SK-N-SH (cell line): ENCODE results near the gene AMFR. TPM values are rescaled to one million over a fixed set of nuclear protein-coding genes. Genes with fewer than 3 reads are reported as not detected.

Experiments used
- CTCF ChIA-PET: fragments of 300-600, 350-600 bp; formaldehyde crosslinking; extraction: SDS; loops from one replicate; lab custom pipeline; 2021; lab: Yijun Ruan, JAX
- POLR2A ChIA-PET: fragments of 350-600 bp; sonication (Branson Sonifier 250); formaldehyde crosslinking; extraction: SDS; loops from one replicate; lab custom pipeline; 2020; ENCODE audit warnings: antibody characterized with exemption, inconsistent platforms; lab: Yijun Ruan, JAX
- DNase-seq: peaks from one replicate; pipeline ENCODE4 v3.0.0; 2012
- H2AFZ ChIP-seq: fragments of 200-600 bp; sonication (generic); 2 replicates; pipeline ENCODE4 v1.8.1; 2016; ENCODE audit warnings: antibody characterized with exemption, mild to moderate bottlenecking, low read depth
- H3F3A ChIP-seq: fragments of 200-600 bp; sonication (generic); replicated peaks from 2 replicates; pipeline ENCODE3; 2016; ENCODE audit warnings: antibody characterized with exemption, mild to moderate bottlenecking; ENCODE audit not compliant: insufficient read depth
- H3K27ac ChIP-seq, 2 experiments: fragments of 200-500 bp in 1 of 2; fragments of 200-600 bp in 1 of 2; sonication (Bioruptor generic) in 1 of 2; sonication (generic), shearing (Covaris generic) in 1 of 2; 2 replicates each; pipeline versions ENCODE4 v1.5.1 to v1.6.1; 2014 to 2016; ENCODE audit warnings: low read depth in 2 of 2, inconsistent platforms in 1 of 2, low read length in 1 of 2, mild to moderate bottlenecking in 1 of 2, mixed read lengths in 1 of 2
- H3K27me3 ChIP-seq: fragments of 200-600 bp; sonication (generic), shearing (Covaris generic); 2 replicates; pipeline ENCODE4 v1.6.1; 2016; ENCODE audit warnings: mixed run types; ENCODE audit not compliant: insufficient read depth
- H3K36me3 ChIP-seq, 2 experiments: fragments of 200-500 bp in 1 of 2; fragments of 200-600 bp in 1 of 2; sonication (Bioruptor generic) in 1 of 2; sonication (generic) in 1 of 2; replicated peaks in 1 of 2; 2 replicates each; pipeline versions ENCODE3 to v1.5.1; 2014 to 2016; ENCODE audit warnings: low read length in 1 of 2, mild to moderate bottlenecking in 1 of 2; ENCODE audit not compliant: insufficient read depth in 2 of 2, control insufficient read depth in 1 of 2
- H3K4me1 ChIP-seq, 2 experiments: fragments of 200-500 bp in 1 of 2; fragments of 200-600 bp in 1 of 2; sonication (Bioruptor generic) in 1 of 2; sonication (generic), shearing (Covaris generic) in 1 of 2; 2 replicates each; pipeline versions ENCODE4 v1.5.1 to v1.6.1; 2014 to 2016; ENCODE audit warnings: low read depth in 1 of 2, low read length in 1 of 2, mixed run types in 1 of 2; ENCODE audit not compliant: insufficient read depth in 2 of 2, control insufficient read depth in 1 of 2
- H3K4me2 ChIP-seq: fragments of 200-600 bp; sonication (generic), shearing (Covaris generic); 2 replicates; pipeline ENCODE4 v1.6.1; 2017; ENCODE audit warnings: mixed run types
- H3K4me3 ChIP-seq, 2 experiments: fragments of 200-500 bp in 1 of 2; fragments of 200-600 bp in 1 of 2; sonication (Bioruptor generic) in 1 of 2; sonication (generic), shearing (Covaris generic) in 1 of 2; 2 replicates each; pipeline versions ENCODE4 v1.5.1 to v1.8.1; 2014 to 2016; ENCODE audit warnings: low read depth in 2 of 2, inconsistent platforms in 1 of 2, low read length in 1 of 2, mild to moderate bottlenecking in 1 of 2, mixed read lengths in 1 of 2, moderate library complexity in 1 of 2
- H3K79me2 ChIP-seq: fragments of 200-600 bp; sonication (generic); 2 replicates; pipeline ENCODE4 v1.8.1; 2017; ENCODE audit warnings: mild to moderate bottlenecking; ENCODE audit not compliant: insufficient read depth
- H3K9ac ChIP-seq: fragments of 200-600 bp; sonication (generic); 2 replicates; pipeline ENCODE4 v1.6.1; 2017; ENCODE audit warnings: mixed run types
- H3K9me2 ChIP-seq: fragments of 200-600 bp; sonication (generic); 2 replicates; pipeline ENCODE4 v1.6.1; 2017; ENCODE audit warnings: mixed run types
- H3K9me3 ChIP-seq: fragments of 200-600 bp; sonication (generic); 2 replicates; pipeline ENCODE4 v1.6.1; 2017; ENCODE audit warnings: mixed run types, mild to moderate bottlenecking, moderate library complexity
- H4K20me1 ChIP-seq: fragments of 200-600 bp; sonication (generic); 2 replicates; pipeline ENCODE4 v1.6.1; 2017; ENCODE audit warnings: mild to moderate bottlenecking, mixed run types; ENCODE audit not compliant: insufficient read depth
- ELF1 ChIP-seq: IDR thresholded peaks from 2 replicates; pipeline ENCODE4 v1.4.0; 2012
- EZH2phosphoT487 ChIP-seq: fragments of 200-600 bp; sonication (generic); IDR thresholded peaks from 2 replicates; pipeline ENCODE4 v1.6.1; 2017; ENCODE audit warnings: low read depth, mixed run types, mild to moderate bottlenecking, antibody characterized with exemption, moderate library complexity, borderline replicate concordance
- GABPA ChIP-seq: IDR thresholded peaks from 2 replicates; pipeline ENCODE4 v1.4.0; 2012; ENCODE audit warnings: low read depth, mild to moderate bottlenecking
- GATA2 ChIP-seq: sonication (generic); formaldehyde crosslinking; IDR thresholded peaks from 2 replicates; pipeline ENCODE4 v1.5.0; 2020; ENCODE audit warnings: mild to moderate bottlenecking, missing genetic modification reagents
- POLR2AphosphoS5 ChIP-seq: IDR thresholded peaks from 2 replicates; pipeline ENCODE4 v1.6.1; 2012; ENCODE audit warnings: low read depth, low read length
- RFX5 ChIP-seq: IDR thresholded peaks from 2 replicates; pipeline ENCODE4 v1.6.1; 2012; ENCODE audit warnings: mild to moderate bottlenecking, improper control_type of control experiment, low read length
- RXRA ChIP-seq: IDR thresholded peaks from 2 replicates; pipeline ENCODE4 v1.4.0; 2012; ENCODE audit warnings: low read depth, mild to moderate bottlenecking, borderline replicate concordance
- SMC3 ChIP-seq: IDR thresholded peaks from 2 replicates; pipeline ENCODE4 v1.6.1; 2012; ENCODE audit warnings: low read depth, low read length, improper control_type of control experiment
- YY1 ChIP-seq: IDR thresholded peaks from 2 replicates; pipeline ENCODE4 v1.4.0; 2012; ENCODE audit warnings: low read depth, mild to moderate bottlenecking
- WGBS: methylation state at CpG from one replicate; pipeline ENCODE4 v1.1.6; 2017; ENCODE audit warnings: low lambda C conversion rate; 5-methylcytosine and 5-hydroxymethylcytosine counted together
- polyA plus RNA-seq, 3 experiments: library from polyadenylated mRNA; depleted of rRNA; stranded (reverse); fragments of >200 nt; gene quantifications; 2 replicates each; pipeline ENCODE4 v1.2.3, GENCODE V29; 2012
- TF ChIP-seq, protein P1 (sequence below): IDR thresholded peaks from 2 replicates; pipeline ENCODE4 v1.4.0; 2012; ENCODE audit warnings: low read depth, borderline replicate concordance
- TF ChIP-seq, protein P2 (sequence below): fragments of 150-350 bp; IDR thresholded peaks from 2 replicates; pipeline ENCODE4 v1.6.1; 2016; ENCODE audit warnings: mild to moderate bottlenecking, low read depth, low read length

The AMFR gene
- polyA plus RNA-seq, 1 of the 3 experiments (the other 2 are of a cell fraction), result 65.3 TPM

DNA sequence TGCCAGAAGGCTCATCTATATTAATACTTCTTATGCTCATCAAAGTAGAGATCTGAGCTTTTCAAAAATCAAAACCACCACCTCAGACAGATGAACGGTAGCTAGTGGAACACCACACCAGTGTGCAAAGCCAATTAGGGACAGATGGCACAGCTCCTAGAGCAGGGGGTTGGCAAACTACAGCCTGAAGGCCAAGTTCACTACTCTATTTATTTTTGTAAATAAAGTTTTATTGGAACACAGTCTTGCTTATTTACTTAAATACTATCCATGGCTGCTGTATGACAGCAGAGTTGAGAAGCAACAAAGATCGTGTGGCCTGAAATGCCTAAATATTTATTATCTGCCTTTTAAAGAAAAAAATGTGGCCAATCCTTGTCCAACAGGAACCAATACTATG is 56.8 kb downstream of the AMFR start:
- no peak for DNase-seq
- H3K27me3 ChIP-seq, result no peaks in the 10 kb centered on the region
- no peaks in the 10 kb centered on the region for H3K9me2 ChIP-seq
- no peak overlapping the region for H3K27ac ChIP-seq
- TF ChIP-seq EZH2phosphoT487 (no peak), POLR2AphosphoS5 (no peak)
- no peak overlapping the region for H3K4me3 ChIP-seq
- H3K79me2 ChIP-seq, result peaks cover 8% of the 10 kb centered on the region; the same call in 1 of the 2 replicates
- no peaks in the 10 kb centered on the region for H3F3A ChIP-seq
- H3K36me3 ChIP-seq, result peaks cover 23 to 40% of the 10 kb centered on the region in 2 experiments
- H3K9me3 ChIP-seq, result no peaks in the 10 kb centered on the region
- H4K20me1 ChIP-seq, result no peaks in the 10 kb centered on the region
- POLR2A ChIA-PET, result no interaction called here
- CTCF ChIA-PET, result interaction anchor here (1.1 to 1.5 kb wide), 2 partner anchors 12 to 904 kb away, joined by 3 to 5 read pairs; no protein-coding TSS in a partner anchor
- no peak overlapping the region for H3K4me2 ChIP-seq
- no peak overlapping the region for H2AFZ ChIP-seq
- 86% methylated on average over 2 of the region's 2 CpGs for WGBS
- peaks cover 9 to 18% of the 10 kb centered on the region in 2 experiments for H3K4me1 ChIP-seq
- no peak overlapping the region for H3K9ac ChIP-seq

DNA sequence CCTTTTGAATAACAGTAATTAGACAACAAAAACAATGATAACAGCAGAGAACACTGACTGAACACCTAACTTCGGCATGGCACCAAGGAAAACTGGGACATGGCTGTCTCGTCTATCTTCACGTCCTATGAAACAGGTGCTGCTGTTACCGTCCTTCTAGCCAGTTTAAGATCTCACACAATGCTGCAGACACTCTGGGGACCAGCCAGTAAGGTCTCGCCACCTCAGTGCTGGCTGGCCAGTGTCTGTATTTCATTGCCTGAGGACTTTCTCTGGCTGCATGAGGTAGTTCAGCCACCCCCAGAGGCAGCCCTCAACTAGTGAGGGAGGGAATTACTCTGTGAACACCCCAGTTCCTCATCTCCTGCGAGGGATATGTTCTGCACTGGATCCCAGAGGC is 57.6 kb downstream of the AMFR start:
- Histone ChIP-seq H3K4me3 (no peak overlapping the region), H3K9ac (no peak overlapping the region), H3K79me2 (peaks cover under 1% of the 10 kb centered on the region; the same call in 1 of the 2 replicates), H3K27me3 (no peaks in the 10 kb centered on the region), H3K4me1 (peaks cover 9 to 18% of the 10 kb centered on the region in 2 experiments), H3K36me3 (peaks cover 23 to 47% of the 10 kb centered on the region in 2 experiments), H3K9me2 (no peaks in the 10 kb centered on the region), H3K27ac (no peak overlapping the region), H3F3A (no peaks in the 10 kb centered on the region), H3K9me3 (no peaks in the 10 kb centered on the region), H2AFZ (no peak overlapping the region), H4K20me1 (no peaks in the 10 kb centered on the region), H3K4me2 (no peak overlapping the region)
- no peak for DNase-seq
- TF ChIP-seq GATA2 (CRISPR knock-in tag), result no peak
- TF ChIP-seq, protein P1, sequence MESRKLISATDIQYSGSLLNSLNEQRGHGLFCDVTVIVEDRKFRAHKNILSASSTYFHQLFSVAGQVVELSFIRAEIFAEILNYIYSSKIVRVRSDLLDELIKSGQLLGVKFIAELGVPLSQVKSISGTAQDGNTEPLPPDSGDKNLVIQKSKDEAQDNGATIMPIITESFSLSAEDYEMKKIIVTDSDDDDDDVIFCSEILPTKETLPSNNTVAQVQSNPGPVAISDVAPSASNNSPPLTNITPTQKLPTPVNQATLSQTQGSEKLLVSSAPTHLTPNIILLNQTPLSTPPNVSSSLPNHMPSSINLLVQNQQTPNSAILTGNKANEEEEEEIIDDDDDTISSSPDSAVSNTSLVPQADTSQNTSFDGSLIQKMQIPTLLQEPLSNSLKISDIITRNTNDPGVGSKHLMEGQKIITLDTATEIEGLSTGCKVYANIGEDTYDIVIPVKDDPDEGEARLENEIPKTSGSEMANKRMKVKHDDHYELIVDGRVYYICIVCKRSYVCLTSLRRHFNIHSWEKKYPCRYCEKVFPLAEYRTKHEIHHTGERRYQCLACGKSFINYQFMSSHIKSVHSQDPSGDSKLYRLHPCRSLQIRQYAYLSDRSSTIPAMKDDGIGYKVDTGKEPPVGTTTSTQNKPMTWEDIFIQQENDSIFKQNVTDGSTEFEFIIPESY, result no peak
- TF ChIP-seq GABPA, result no peak
- TF ChIP-seq RXRA, result no peak
- no peak for TF ChIP-seq RFX5
- CTCF ChIA-PET, result interaction anchor here (1.5 kb wide), 1 partner anchor 11 kb away, joined by 5 read pairs; no protein-coding TSS in a partner anchor
- POLR2A ChIA-PET, result no interaction called here
- WGBS, result 91% methylated on average over 6 of the region's 6 CpGs

DNA sequence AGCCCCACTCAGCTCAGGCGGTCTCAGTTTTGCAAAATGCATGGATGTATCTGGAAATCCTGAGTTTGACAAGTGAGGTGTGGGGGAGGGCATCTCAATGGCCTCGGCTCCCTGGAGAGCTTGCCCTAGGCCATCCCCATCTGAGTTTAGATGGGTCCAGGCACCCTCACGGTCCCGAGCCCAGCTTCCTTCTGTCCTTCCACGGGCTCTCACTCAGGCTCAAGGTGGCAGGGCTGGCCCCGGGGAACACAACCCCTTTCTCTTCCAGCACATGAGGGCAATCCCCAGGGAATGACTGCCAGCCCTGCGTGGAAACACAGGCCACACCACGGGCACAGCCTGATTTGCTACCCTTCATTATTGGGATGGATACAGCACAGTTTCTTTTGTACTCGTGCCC is 58.4 kb downstream of the AMFR start:
- no peak for TF ChIP-seq YY1
- no peak for TF ChIP-seq SMC3
- TF ChIP-seq ELF1, result no peak
- TF ChIP-seq, protein P2, sequence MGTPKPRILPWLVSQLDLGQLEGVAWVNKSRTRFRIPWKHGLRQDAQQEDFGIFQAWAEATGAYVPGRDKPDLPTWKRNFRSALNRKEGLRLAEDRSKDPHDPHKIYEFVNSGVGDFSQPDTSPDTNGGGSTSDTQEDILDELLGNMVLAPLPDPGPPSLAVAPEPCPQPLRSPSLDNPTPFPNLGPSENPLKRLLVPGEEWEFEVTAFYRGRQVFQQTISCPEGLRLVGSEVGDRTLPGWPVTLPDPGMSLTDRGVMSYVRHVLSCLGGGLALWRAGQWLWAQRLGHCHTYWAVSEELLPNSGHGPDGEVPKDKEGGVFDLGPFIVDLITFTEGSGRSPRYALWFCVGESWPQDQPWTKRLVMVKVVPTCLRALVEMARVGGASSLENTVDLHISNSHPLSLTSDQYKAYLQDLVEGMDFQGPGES, result no peak
- TF ChIP-seq, all 33 proteins: peak for 0
- WGBS, result 91% methylated on average over 9 of the region's 9 CpGs
- Histone ChIP-seq H3K4me1 (peaks cover 9 to 18% of the 10 kb centered on the region in 2 experiments), H3K27me3 (no peaks in the 10 kb centered on the region), H3K4me2 (no peak overlapping the region), H3K27ac (no peak overlapping the region), H4K20me1 (no peaks in the 10 kb centered on the region), H3F3A (peaks cover 2% of the 10 kb centered on the region), H3K9me3 (no peaks in the 10 kb centered on the region), H3K36me3 (peaks cover 23 to 56% of the 10 kb centered on the region in 2 experiments), H2AFZ (no peak overlapping the region), H3K4me3 (no peak overlapping the region), H3K79me2 (no peaks in the 10 kb centered on the region; the same call in 1 of the 2 replicates), H3K9me2 (no peaks in the 10 kb centered on the region), H3K9ac (no peak overlapping the region)
- ChIA-PET POLR2A (interaction anchor here (0.6 kb wide), 1 partner anchor 10 kb away, joined by 3 read pairs; no protein-coding TSS in a partner anchor), CTCF (interaction anchor here (1.1 to 3.2 kb wide), 2 partner anchors 11 to 48 kb away, joined by 3 to 20 read pairs; no protein-coding TSS in a partner anchor)
- DNase-seq, result no peak
